ENCODE results near the gene SLC13A2. TPM values are rescaled to one million over a fixed set of nuclear protein-coding genes. Genes with fewer than 3 reads are reported as not detected.
"Not testable (repeated sequence)": the region's sequence is repeated elsewhere in the genome, so short reads cannot be mapped to it uniquely, and the experiment has no call there.

Gene SLC13A2
- total RNA-seq, 1 donor from 2014 or later: not detected

DNA sequence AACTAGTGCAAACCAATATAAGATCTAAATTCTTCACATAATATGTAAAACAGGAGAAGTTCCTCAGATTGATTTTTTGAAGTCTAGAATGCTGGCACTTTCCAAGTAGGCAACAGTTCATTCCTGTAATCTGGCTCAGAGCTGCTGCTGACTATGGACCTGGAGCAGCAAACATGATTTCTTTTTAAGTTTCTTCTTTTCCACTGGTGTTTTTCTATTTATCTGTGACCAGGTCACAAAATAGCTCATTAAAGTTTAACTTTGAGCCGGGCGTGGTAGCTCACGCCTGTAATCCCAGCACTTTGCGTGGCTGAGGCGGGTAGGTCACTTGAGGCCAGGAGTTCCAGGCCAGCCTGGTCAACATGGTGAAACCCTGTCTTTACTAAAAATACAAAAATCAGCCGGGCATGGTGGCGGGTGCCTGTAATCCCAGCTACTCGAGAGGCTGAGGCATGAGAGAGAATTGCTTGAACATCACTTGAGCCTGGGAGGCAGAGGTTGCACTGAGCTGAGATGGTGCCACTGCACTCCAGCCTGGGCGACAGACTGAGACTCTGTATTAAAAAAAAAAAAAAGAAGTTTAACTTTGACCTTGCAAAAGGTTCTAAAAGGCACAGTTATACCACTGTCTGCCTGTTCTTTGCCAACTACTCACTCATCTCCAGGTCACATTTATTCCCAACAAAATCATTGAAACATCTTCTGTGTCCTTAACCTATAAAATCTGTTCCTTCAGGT, 29.4 kb upstream of the SLC13A2 start:
- peaks cover 33% of the 10 kb centered on the region for H3K27me3 Mint-ChIP-seq (ENCODE audit: low read depth)
- H3K9me3 Mint-ChIP-seq: peaks cover 9% of the 10 kb centered on the region
- H3K4me3 Mint-ChIP-seq: no peak overlapping the region
- TF ChIP-seq, protein P1, sequence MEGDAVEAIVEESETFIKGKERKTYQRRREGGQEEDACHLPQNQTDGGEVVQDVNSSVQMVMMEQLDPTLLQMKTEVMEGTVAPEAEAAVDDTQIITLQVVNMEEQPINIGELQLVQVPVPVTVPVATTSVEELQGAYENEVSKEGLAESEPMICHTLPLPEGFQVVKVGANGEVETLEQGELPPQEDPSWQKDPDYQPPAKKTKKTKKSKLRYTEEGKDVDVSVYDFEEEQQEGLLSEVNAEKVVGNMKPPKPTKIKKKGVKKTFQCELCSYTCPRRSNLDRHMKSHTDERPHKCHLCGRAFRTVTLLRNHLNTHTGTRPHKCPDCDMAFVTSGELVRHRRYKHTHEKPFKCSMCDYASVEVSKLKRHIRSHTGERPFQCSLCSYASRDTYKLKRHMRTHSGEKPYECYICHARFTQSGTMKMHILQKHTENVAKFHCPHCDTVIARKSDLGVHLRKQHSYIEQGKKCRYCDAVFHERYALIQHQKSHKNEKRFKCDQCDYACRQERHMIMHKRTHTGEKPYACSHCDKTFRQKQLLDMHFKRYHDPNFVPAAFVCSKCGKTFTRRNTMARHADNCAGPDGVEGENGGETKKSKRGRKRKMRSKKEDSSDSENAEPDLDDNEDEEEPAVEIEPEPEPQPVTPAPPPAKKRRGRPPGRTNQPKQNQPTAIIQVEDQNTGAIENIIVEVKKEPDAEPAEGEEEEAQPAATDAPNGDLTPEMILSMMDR (IDR thresholded peaks at IDR 0.05; ENCODE audit: unreplicated experiment): no peak
- no peak overlapping the region for H3K27ac Mint-ChIP-seq
- DNase-seq (ENCODE audit: low spot score in 2 of 2, unreplicated experiment in 2 of 2): no peak
- no peaks in the 10 kb centered on the region for H3K4me1 Mint-ChIP-seq
- H3K36me3 Mint-ChIP-seq: no peaks in the 10 kb centered on the region

DNA sequence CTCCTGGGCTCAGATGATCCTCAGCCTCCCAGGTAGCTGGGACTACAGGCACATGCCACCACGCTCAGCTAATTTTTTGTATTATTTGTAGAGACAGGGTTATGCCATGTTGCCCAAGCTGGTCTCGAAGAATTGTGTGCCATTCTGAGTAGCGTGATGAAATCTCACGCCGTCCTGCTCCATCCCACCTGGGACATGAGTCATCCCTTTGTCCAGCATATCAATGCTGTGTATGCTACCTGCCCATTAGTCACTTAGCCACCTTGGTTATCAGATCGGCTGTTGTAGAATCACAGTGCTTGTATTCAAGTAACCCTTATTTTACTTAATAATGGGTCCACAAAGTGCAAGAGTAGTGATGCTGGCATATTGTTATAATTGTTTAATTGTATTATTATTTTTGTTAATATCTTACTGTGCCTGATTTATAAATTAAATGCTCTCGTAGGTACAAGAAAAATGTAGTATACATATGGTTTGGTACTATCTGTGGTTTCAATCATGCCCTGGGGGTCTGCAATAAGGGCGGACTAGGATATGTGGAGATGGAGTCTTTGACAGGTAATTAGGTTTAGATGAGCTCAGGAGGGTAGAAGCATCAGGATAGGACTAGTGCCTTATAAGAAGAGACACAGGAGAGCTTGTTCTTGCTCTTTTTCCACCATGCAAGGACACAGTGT, 26.6 kb upstream of the SLC13A2 start:
- Mint-ChIP-seq H3K36me3 (no peaks in the 10 kb centered on the region), H3K4me3 (no peak overlapping the region), H3K27ac (no peak overlapping the region), H3K9me3 (peaks cover 12% of the 10 kb centered on the region), H3K4me1 (no peaks in the 10 kb centered on the region), H3K27me3 (ENCODE audit: low read depth) (peaks cover 42% of the 10 kb centered on the region)
- no peak for DNase-seq (ENCODE audit: low spot score in 2 of 2, unreplicated experiment in 2 of 2)
- TF ChIP-seq, protein P1 (IDR thresholded peaks at IDR 0.05; ENCODE audit: unreplicated experiment): no peak

DNA sequence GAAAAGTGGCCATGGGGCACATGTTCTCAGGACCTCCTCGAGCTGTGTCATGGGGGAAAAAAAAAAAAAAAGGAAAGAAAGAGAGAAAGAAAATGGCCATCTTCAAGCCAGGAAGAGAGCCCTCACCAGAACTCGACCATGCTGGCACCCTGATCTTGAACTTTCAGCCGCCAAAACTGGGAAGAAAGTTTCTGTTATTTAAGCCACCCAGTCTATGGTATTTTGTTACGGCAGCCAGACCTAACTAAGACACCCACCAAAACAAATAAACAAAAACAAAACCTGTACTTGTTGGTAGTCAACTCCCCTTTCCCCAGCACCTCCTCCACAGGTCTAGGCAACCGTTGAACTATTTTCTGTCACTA, 26.1 kb upstream of the SLC13A2 start:
- no peak for DNase-seq (ENCODE audit: low spot score in 2 of 2, unreplicated experiment in 2 of 2)
- TF ChIP-seq, protein P1 (IDR thresholded peaks at IDR 0.05; ENCODE audit: unreplicated experiment): no peak
- Mint-ChIP-seq H3K27ac (no peak overlapping the region), H3K27me3 (ENCODE audit: low read depth) (peaks cover 39% of the 10 kb centered on the region), H3K9me3 (peaks cover 9% of the 10 kb centered on the region), H3K4me3 (no peak overlapping the region), H3K4me1 (no peaks in the 10 kb centered on the region), H3K36me3 (no peaks in the 10 kb centered on the region)

DNA sequence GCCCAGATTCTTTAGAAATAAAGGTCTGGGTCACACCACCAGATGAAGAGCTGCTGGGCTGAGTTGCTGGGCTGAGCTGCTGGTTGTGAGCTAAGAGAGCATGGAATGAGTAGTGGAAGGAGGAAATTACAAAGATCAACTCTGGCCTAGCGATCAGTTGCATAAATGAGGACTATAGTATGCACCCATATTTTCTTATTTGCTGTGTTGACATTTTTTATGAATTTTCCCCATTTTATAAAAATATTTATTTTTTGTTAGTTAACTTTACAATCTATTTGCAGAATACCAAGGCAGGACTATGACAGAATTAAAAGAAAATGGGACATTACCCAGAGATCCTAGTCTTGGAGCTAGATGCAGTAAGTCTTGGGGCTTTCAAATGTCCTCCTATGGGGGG, 23.6 kb upstream of the SLC13A2 start:
- H3K36me3 Mint-ChIP-seq: no peaks in the 10 kb centered on the region
- no peaks in the 10 kb centered on the region for H3K4me1 Mint-ChIP-seq
- H3K9me3 Mint-ChIP-seq: peaks cover 12% of the 10 kb centered on the region
- H3K27me3 Mint-ChIP-seq (ENCODE audit: low read depth): peaks cover 39% of the 10 kb centered on the region
- no peak for DNase-seq (ENCODE audit: low spot score in 2 of 2, unreplicated experiment in 2 of 2)
- TF ChIP-seq, protein P1 (IDR thresholded peaks at IDR 0.05; ENCODE audit: unreplicated experiment): no peak
- no peak overlapping the region for H3K4me3 Mint-ChIP-seq
- H3K27ac Mint-ChIP-seq: no peak overlapping the region

DNA sequence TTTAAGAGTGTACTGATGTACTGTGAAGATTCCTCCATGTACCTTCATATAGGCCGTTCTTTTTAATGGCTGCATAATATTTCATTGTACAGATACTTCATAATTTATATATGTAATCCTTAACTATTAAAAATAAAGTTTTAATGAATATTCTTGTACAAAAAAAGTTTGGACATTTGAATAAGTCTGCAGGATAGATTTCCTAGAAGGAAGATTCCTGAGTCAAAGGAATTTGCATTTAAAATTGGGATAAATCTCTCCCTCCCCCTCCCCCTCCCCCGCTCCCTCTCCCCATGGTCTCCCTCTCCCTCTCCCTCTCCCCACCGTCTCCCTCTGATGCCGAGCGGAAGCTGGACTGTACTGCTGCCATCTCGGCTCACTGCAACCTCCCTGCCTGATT, 15.6 kb upstream of the SLC13A2 start:
- H3K36me3 Mint-ChIP-seq: no peaks in the 10 kb centered on the region
- peaks cover 6% of the 10 kb centered on the region for H3K27me3 Mint-ChIP-seq (ENCODE audit: low read depth)
- no peak overlapping the region for H3K4me3 Mint-ChIP-seq
- TF ChIP-seq, protein P1 (IDR thresholded peaks at IDR 0.05; ENCODE audit: unreplicated experiment): no peak
- H3K4me1 Mint-ChIP-seq: no peaks in the 10 kb centered on the region
- H3K27ac Mint-ChIP-seq: no peak overlapping the region
- H3K9me3 Mint-ChIP-seq: no peaks in the 10 kb centered on the region
- DNase-seq (ENCODE audit: low spot score in 2 of 2, unreplicated experiment in 2 of 2): no peak

DNA sequence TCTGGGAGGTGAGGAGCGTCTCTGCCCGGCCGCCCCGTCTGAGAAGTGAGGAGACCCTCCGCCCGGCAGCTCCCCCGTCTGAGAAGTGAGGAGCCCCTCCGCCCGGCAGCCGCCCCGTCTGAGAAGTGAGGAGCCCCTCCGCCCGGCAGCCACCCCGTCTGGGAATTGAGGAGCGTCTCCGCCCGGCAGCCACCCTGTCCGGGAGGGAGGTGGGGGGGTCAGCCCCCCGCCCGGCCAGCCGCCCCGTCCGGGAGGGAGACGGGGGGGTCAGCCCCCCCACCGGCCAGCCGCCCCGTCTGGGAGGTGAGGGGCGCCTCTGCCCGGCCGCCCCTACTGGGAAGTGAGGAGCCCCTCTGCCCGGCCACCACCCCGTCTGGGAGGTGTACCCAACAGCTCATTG, 14.6 kb upstream of the SLC13A2 start:
- not testable (repeated sequence) for H3K36me3 Mint-ChIP-seq; H3K9me3 Mint-ChIP-seq; H3K4me3 Mint-ChIP-seq; DNase-seq (ENCODE audit: low spot score in 2 of 2, unreplicated experiment in 2 of 2); H3K27ac Mint-ChIP-seq; H3K4me1 Mint-ChIP-seq
- H3K27me3 Mint-ChIP-seq (ENCODE audit: low read depth): peaks cover 13% of the 10 kb centered on the region

Measured in mesothelial cell of epicardium (in vitro differentiated cells).